Fibroblast of lung (primary cell): Measurements from ENCODE around the gene ZNF609.

Experiments used
- CTCF ChIP-seq, 2 donors: IDR thresholded peaks in 1 of 2; conservative IDR thresholded peaks in 1 of 2; 1 replicate in 1 of 2; 2 replicates in 1 of 2; pipeline ENCODE4 v1.5.1; 2011 to 2012; ENCODE audit warnings: low read length in 2 of 2, control low read depth in 1 of 2, inconsistent platforms in 1 of 2, low read depth in 1 of 2, mild to moderate bottlenecking in 1 of 2
- EZH2 ChIP-seq: IDR thresholded peaks from 2 replicates; pipeline ENCODE4 v1.5.1; 2012; ENCODE audit warnings: low read length, control low read depth, mild to moderate bottlenecking; ENCODE audit errors: missing control alignments

GRCh38 chr15:64560501-64560900 lies 100.1 kb downstream of the ZNF609 start:
- no peak for TF ChIP-seq CTCF (conservative IDR thresholded peaks at IDR 0.05 in 1 of 2, IDR thresholded peaks at IDR 0.05 in 1 of 2; ENCODE audit: low read depth in 1 of 2, low read length in 2 of 2)
- no peak for TF ChIP-seq EZH2
